T-helper 2 cell treated with Interferon-gamma antibody and Interleukin-4, amounts not matched to agents 5 μg/mL and 100 μg/mL, for 36 hours (primary cell): ENCODE measurements around the gene FSCN2.

ENCODE experiments used
- DNase-seq: peaks from one replicate; pipeline ENCODE4 v3.0.0; 2021; ENCODE audit warnings: low spot score
- H3K27ac Mint-ChIP-seq: one replicate; pipeline ENCODE4 v1.8.0; 2021; ENCODE audit warnings: mild to moderate bottlenecking, mixed read lengths
- H3K27me3 Mint-ChIP-seq: one replicate; pipeline ENCODE4 v1.8.0; 2021; ENCODE audit warnings: low read depth, mixed read lengths
- H3K36me3 Mint-ChIP-seq: one replicate; pipeline ENCODE4 v1.8.0; 2021; ENCODE audit warnings: low read depth, mixed read lengths
- H3K4me1 Mint-ChIP-seq: one replicate; pipeline ENCODE4 v1.8.0; 2021; ENCODE audit warnings: low read depth, mixed read lengths
- H3K4me3 Mint-ChIP-seq: one replicate; pipeline ENCODE4 v1.8.0; 2022; ENCODE audit warnings: mild to moderate bottlenecking, moderate library complexity, mixed read lengths
- H3K9me3 Mint-ChIP-seq: one replicate; pipeline ENCODE4 v1.8.0; 2021; ENCODE audit warnings: mixed read lengths

The FSCN2 gene

DNA sequence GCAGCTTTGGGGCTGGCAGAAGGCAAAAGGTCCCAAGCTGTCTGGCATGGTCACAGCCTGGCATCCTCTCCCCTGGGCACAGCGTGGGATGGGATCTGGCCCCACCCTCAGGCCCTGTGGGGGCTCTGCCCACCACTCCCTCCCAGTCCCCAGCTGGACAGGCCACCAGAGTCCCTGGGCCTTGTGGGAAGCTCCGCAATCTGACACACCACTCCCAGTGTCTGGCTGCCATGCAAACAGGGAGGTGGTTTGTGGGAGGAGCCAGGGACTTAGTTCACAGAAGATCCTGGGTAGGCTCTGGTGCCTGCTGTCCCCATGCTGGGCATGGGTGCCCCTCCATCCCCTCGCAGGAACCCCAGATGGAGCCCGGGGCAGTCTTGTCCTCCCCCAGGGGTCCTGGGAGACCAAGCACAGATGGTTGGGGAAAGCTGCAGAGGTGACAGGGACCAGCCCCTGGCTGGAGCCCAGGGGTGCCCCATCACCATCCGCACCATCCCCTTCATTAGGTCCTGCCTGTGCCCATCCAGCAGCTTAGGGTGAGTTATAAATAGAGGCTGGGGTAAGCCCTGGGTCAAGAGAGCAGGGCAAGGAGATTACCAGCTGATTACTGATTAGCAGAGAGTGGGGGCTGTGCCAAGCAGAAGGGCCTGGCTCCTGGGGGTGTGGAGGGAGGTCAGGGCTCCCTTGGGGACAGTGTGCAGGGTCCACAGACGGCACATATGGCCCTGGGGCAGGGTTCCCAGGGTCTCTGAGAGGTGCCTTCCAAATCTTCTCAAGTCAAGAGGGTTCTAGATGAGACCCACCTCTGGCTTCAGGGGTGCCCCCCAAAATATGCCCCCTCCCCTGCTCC lies 6.2 kb downstream of the FSCN2 start:
- DNase-seq, result no peak
- H3K9me3 Mint-ChIP-seq, result no peaks in the 10 kb centered on the region
- no peaks in the 10 kb centered on the region for H3K36me3 Mint-ChIP-seq
- peaks cover 9% of the 10 kb centered on the region for H3K27me3 Mint-ChIP-seq
- H3K4me1 Mint-ChIP-seq, result no peaks in the 10 kb centered on the region
- no peak overlapping the region for H3K27ac Mint-ChIP-seq
- no peak overlapping the region for H3K4me3 Mint-ChIP-seq

DNA sequence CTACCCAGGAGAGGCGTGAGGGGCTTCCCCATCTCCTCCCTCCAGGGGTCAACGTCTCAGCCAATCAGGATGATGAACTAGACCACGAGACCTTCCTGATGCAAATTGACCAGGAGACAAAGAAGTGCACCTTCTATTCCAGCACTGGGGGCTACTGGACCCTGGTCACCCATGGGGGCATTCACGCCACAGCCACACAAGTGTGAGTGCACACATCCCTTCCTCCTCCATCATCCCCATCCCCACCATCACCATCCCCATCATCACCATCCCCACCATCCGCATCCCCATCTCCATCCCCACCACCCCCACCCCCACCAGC lies 6.8 kb downstream of the FSCN2 start:
- H3K36me3 Mint-ChIP-seq, result no peaks in the 10 kb centered on the region
- peaks cover 9% of the 10 kb centered on the region for H3K27me3 Mint-ChIP-seq
- H3K27ac Mint-ChIP-seq, result no peak overlapping the region
- H3K4me3 Mint-ChIP-seq, result no peak overlapping the region
- no peaks in the 10 kb centered on the region for H3K4me1 Mint-ChIP-seq
- no peaks in the 10 kb centered on the region for H3K9me3 Mint-ChIP-seq
- no peak for DNase-seq

DNA sequence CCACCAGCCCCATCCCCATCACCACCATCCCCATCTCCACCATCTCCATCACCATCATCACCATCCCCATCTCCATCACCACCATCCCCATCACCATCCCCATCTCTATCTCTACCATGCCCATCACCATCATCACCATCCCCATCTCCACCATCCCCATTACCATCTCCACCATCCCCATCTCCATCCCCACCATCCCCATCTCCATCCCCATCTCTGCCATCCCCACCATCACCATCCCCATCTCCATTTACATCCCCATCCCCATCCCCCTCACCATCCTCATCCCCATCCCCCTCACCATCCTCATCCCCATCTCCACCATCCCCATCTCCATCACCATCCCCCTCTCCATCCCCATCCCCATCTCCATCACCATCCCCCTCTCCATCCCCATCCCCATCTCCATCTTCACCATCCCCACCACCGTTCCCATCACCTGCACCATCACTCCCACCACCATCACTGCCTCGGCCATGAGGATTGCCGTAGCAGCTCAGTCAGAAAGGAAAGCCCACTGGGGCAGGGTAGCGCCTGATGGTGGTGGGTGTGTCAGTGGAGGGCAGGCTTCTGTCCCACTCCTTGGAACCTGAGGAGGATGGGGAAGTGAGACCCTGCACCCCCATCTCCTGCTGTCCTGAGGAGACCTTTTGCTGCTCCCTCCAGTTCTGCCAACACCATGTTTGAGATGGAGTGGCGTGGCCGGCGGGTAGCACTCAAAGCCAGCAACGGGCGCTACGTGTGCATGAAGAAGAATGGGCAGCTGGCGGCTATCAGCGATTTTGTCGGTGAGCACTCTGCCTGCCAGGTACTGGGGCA lies 7.5 kb downstream of the FSCN2 start:
- H3K9me3 Mint-ChIP-seq, result no peaks in the 10 kb centered on the region
- H3K27ac Mint-ChIP-seq, result no peak overlapping the region
- no peak overlapping the region for H3K4me3 Mint-ChIP-seq
- H3K36me3 Mint-ChIP-seq, result no peaks in the 10 kb centered on the region
- H3K4me1 Mint-ChIP-seq, result no peaks in the 10 kb centered on the region
- H3K27me3 Mint-ChIP-seq, result peaks cover 9% of the 10 kb centered on the region
- no peak for DNase-seq

DNA sequence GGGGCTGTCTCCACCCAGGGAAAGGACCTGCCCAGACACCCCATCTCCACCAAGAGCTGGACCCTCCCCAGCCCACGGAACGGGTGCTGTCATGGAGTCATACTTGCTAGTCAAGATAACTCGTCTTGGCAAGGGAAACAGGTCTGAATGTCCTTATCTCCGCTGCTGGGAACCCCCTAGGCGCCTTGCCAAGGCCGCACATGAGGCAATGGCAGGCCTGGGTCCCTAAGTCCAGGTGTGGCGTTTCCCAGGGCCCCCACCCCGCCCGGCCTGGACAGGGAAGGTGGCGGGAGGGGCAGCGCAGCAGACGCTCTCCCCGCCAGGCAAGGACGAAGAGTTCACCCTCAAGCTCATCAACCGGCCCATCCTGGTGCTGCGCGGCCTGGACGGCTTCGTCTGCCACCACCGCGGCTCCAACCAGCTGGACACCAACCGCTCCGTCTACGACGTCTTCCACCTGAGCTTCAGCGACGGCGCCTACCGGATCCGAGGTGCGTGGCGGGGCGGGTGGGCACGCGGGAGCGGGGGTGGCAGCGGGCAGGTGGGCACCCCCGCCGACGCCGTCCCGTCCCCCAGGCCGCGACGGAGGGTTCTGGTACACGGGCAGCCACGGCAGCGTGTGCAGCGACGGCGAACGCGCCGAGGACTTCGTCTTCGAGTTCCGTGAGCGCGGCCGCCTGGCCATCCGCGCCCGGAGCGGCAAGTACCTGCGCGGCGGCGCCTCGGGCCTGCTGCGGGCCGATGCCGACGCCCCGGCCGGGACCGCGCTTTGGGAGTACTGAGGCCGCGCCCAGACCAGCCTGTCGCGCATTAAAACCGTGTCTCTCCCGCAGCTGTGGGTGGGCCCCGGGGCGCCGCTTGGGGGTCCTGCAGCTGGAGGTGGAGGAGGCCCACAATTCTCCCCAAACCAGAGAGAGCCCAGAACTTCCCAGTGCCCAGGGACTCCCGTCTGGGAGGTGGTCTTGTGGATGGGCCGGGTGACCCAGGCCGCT lies 8.4 kb downstream of the FSCN2 start:
- H3K4me1 Mint-ChIP-seq, result no peaks in the 10 kb centered on the region
- no peaks in the 10 kb centered on the region for H3K9me3 Mint-ChIP-seq
- H3K36me3 Mint-ChIP-seq, result peaks cover 2% of the 10 kb centered on the region
- DNase-seq, result no peak
- no peak overlapping the region for H3K4me3 Mint-ChIP-seq
- H3K27me3 Mint-ChIP-seq, result peaks cover 9% of the 10 kb centered on the region
- H3K27ac Mint-ChIP-seq, result no peak overlapping the region

DNA sequence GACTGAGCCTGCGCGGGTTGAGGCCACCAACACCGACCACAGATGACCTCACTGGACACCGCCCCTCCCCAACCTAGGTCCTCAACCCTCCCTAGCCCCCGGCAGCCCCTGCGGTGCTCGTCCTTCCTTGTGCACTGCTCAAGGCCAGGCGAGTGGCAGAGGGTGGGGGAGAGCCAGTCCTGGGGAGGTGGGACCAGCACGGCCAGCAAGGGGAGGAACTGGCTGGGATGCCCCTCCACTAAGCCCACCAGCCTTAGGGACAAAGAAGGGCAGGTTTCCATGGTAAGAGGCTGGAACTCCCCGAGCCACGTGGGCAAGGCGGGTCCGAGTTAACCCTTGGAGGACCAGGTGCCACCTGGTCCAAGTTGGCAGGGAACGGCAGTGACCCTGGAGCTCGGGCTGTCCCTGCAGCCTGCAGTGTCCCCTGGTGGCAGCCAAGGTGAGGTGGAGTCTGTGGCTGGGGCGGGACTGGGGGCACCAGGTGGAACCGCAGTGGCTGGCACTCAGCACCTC lies 9.2 kb downstream of the FSCN2 start:
- Mint-ChIP-seq H3K4me3 (no peak overlapping the region), H3K9me3 (no peaks in the 10 kb centered on the region), H3K4me1 (no peaks in the 10 kb centered on the region), H3K27ac (no peak overlapping the region), H3K27me3 (peaks cover 9% of the 10 kb centered on the region), H3K36me3 (peaks cover 3% of the 10 kb centered on the region)
- DNase-seq, result no peak

DNA sequence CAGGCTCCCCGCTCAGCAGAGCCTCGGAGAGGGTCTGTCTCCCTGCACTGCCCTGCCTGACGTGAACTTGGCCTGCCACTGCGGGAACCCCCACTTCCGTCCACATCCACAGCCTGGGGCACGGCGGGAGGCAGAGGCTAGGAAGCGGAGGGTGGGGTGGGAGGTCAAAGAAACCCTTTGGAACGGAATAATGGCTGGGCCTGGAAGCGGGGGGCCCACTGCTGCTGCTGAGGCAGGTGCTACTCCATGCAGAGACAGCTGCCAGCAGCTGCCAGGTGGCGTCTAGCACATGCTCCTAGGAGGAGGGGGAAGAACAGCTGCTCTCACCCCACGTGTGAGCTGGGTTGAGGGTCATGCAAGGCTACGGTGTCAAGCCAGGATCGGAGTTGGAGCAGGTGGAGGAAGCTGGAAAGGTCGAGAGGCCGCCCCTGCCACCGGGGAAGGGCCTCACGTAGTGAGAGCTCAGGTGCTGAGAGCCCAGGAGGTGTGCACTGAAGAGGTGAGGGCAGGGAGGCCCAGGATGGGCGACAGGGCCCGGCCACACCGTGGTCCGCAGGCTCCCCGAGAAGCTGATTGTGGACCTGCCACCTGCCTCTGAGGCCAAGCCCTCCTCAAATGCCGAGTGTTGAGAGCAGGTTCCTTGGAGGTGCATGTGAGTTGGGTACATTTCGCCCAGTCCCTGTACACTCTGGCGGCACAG lies 9.8 kb downstream of the FSCN2 start:
- Mint-ChIP-seq H3K9me3 (no peaks in the 10 kb centered on the region), H3K4me1 (no peaks in the 10 kb centered on the region), H3K36me3 (peaks cover 3% of the 10 kb centered on the region), H3K4me3 (no peak overlapping the region), H3K27ac (no peak overlapping the region), H3K27me3 (peaks cover 9% of the 10 kb centered on the region)
- no peak for DNase-seq

DNA sequence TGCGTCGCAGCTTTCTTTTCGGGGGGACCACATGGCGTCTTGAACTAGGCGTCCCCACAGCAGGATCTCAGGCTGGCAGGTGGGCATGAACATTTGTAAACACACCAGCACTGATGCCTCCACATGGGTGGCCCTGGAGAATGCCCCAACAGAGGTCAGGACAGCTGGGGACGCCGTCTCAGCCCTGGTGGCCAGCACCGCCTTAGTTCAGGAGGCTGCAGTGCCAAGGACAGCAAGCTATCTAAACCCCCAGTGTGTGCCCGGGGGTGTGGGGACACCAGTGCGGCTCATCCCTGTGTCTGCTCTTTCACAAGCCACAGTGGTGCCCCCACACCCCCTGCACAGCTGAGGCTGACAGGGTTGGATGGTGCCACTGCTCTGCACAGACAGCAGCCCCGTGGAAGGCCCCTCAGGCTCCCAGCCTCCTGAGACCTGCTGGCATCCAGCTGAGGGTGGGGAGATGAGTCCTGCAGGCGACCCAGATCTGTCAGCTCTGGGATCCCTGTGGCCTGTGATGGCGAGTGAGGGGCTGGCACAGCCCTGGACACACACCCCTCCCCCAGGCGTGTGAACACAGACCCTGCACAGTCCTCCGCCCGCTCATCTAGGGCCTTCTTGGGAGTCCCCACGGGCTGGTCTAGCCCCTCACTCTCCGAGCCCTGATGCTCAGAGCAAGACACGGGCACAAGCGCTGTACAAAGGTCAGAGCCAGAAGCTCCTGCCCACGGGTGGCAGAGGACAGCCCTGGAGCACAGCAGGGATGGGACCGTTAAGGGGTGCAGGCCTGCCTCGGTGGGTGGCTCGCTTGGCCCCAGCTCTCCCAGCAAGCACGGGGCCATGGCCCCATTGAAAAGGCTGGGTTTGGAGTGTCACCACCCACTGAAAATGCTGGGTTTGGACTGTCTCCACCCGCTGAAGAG lies 10.7 kb downstream of the FSCN2 start:
- peaks cover 3% of the 10 kb centered on the region for H3K36me3 Mint-ChIP-seq
- H3K9me3 Mint-ChIP-seq, result no peaks in the 10 kb centered on the region
- no peak overlapping the region for H3K27ac Mint-ChIP-seq
- peaks cover 9% of the 10 kb centered on the region for H3K27me3 Mint-ChIP-seq
- no peaks in the 10 kb centered on the region for H3K4me1 Mint-ChIP-seq
- DNase-seq, result no peak
- no peak overlapping the region for H3K4me3 Mint-ChIP-seq

DNA sequence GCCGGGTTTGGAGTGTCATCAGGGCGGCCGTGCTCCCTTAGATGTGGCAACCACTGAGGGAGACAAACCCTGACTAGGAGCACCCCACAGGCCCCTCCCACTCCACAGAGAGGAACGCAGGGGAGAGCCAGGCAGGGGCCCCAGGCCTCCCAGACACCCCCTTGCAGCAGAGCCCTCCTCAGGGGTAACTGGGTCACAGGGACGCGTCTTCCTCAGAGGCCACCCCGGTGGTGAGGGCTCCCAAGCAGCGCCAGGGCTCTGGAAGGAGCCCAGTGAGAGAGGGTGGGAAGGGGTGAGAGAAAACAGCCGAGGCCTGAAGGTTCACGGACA lies 11.4 kb downstream of the FSCN2 start:
- no peak overlapping the region for H3K4me3 Mint-ChIP-seq
- H3K9me3 Mint-ChIP-seq, result no peaks in the 10 kb centered on the region
- peaks cover 3% of the 10 kb centered on the region for H3K36me3 Mint-ChIP-seq
- H3K4me1 Mint-ChIP-seq, result no peaks in the 10 kb centered on the region
- no peak overlapping the region for H3K27ac Mint-ChIP-seq
- DNase-seq, result no peak
- H3K27me3 Mint-ChIP-seq, result peaks cover 9% of the 10 kb centered on the region

DNA sequence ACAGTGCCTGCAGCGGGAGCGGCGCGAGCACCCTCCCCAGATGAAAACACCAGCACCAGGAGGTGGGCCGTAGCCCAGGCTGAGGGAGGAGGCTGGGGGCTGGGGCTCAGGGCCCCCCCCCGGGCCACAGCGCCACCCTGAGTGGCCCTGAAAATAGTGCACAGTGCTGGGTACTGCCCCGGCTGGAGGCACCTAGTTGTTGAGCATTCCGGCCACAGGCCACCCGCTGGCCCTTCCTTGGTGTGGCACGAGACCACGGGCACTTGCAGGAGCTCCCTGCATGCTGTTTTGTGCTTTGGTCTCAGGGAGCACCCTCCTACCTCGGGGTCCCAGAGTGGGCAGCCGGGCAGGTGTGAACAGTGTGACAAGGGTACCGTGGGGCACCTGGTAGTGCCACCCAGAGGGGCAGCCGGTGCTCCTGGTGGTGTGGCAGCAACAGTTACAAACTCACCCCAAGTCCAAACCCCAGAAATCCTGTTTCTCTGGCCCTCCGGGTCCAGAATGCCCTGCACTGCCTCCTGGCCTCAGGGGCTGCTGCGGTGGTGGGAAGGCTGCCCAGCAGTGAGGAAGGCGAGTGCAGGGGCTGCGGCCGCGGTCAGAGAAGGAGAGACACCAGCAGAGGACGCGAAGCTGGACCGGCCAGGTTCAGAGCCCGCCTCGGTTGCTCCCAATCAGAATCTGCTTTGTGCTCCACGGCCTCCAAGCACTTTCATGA lies 11.9 kb downstream of the FSCN2 start:
- H3K27ac Mint-ChIP-seq, result no peak overlapping the region
- no peaks in the 10 kb centered on the region for H3K9me3 Mint-ChIP-seq
- DNase-seq, result no peak
- peaks cover 9% of the 10 kb centered on the region for H3K27me3 Mint-ChIP-seq
- H3K4me1 Mint-ChIP-seq, result no peaks in the 10 kb centered on the region
- peaks cover 3% of the 10 kb centered on the region for H3K36me3 Mint-ChIP-seq
- no peak overlapping the region for H3K4me3 Mint-ChIP-seq

DNA sequence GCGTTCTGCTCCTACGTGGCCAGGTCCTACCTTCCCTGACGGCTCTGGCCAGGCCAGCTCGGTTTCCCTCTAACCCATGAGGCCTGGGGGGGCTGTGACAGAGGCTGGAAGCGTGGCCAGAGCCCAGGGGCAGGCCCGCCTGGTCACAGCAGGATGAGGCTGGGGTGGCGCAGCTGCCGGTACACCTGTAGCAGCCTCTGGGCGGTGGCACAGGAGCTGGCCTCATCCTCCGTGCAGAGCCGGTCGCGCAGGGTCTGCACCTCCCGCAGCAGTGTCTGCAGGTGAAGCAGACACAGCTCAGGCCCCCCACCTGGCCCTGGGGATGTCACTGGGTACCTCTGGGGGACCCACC lies 12.5 kb downstream of the FSCN2 start:
- no peaks in the 10 kb centered on the region for H3K4me1 Mint-ChIP-seq
- DNase-seq, result no peak
- no peak overlapping the region for H3K27ac Mint-ChIP-seq
- H3K36me3 Mint-ChIP-seq, result peaks cover 3% of the 10 kb centered on the region
- H3K27me3 Mint-ChIP-seq, result peaks cover 6% of the 10 kb centered on the region
- H3K9me3 Mint-ChIP-seq, result no peaks in the 10 kb centered on the region
- no peak overlapping the region for H3K4me3 Mint-ChIP-seq

DNA sequence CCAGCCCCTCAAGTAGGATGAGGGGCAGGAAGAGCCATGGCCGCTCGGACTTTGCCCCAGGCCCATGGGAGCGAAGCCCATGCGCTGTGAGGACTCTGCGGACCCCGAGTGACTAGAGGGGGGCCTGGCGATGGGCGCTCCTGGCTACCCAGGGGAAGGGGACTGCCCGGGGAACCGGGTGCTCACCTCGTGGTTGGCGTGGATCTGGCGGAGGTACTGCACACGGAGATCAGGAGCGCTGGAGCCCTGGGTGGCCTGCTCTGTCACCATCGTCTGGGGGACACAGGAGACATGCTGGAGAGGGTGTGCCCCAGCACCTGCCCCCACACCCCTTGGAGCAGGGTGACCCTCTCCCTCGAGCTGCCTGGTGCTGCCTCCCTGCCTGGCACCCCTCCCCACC lies 12.9 kb downstream of the FSCN2 start:
- no peaks in the 10 kb centered on the region for H3K4me1 Mint-ChIP-seq
- H3K9me3 Mint-ChIP-seq, result no peaks in the 10 kb centered on the region
- H3K4me3 Mint-ChIP-seq, result no peak overlapping the region
- H3K36me3 Mint-ChIP-seq, result peaks cover 3% of the 10 kb centered on the region
- H3K27ac Mint-ChIP-seq, result no peak overlapping the region
- DNase-seq, result no peak
- H3K27me3 Mint-ChIP-seq, result peaks cover 1% of the 10 kb centered on the region
